ENCODE data around the gene HDAC11. TPM values are rescaled to one million over a fixed set of nuclear protein-coding genes. Genes with fewer than 3 reads are reported as not detected.

HDAC11 gene
- total RNA-seq, 2 donors from 2014 or later: 24.0 to 36.1 TPM

DNA sequence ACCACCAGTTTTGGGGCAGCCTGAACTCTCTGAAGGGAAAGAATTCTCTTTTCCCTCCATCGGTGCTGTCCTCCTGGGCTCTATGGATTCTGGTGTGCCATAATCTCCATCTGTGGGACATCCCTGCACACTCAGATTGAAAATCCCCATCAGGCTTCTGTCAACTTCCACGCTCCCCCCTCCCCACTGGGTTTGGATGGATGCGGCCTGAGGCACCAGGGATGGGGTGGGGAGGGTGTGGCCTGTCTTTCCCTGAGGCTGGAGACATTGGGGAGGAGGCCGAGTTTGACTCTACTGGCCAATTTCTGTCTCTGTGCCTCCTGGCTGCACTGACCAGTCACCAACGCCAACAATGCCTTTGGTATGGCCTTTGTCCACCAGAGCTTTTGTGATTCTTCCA lies 52.5 kb downstream of the HDAC11 start:
- Histone ChIP-seq H3K27me3 (peaks cover 5% of the 10 kb centered on the region), H3K4me1 (no peaks in the 10 kb centered on the region), H3K4me3 (no peak overlapping the region), H3K36me3 (no peaks in the 10 kb centered on the region), H3K9ac (ENCODE audit: low read depth in 2 of 2, low read length in 2 of 2) (no peak overlapping the region), H3K9me3 (no peaks in the 10 kb centered on the region), H3K27ac (no peak overlapping the region)
- no peak for DNase-seq
- TF ChIP-seq, protein P1, sequence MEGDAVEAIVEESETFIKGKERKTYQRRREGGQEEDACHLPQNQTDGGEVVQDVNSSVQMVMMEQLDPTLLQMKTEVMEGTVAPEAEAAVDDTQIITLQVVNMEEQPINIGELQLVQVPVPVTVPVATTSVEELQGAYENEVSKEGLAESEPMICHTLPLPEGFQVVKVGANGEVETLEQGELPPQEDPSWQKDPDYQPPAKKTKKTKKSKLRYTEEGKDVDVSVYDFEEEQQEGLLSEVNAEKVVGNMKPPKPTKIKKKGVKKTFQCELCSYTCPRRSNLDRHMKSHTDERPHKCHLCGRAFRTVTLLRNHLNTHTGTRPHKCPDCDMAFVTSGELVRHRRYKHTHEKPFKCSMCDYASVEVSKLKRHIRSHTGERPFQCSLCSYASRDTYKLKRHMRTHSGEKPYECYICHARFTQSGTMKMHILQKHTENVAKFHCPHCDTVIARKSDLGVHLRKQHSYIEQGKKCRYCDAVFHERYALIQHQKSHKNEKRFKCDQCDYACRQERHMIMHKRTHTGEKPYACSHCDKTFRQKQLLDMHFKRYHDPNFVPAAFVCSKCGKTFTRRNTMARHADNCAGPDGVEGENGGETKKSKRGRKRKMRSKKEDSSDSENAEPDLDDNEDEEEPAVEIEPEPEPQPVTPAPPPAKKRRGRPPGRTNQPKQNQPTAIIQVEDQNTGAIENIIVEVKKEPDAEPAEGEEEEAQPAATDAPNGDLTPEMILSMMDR (IDR thresholded peaks at IDR 0.05): no peak
- intact Hi-C loops (cut with DNase I): no loop called here

DNA sequence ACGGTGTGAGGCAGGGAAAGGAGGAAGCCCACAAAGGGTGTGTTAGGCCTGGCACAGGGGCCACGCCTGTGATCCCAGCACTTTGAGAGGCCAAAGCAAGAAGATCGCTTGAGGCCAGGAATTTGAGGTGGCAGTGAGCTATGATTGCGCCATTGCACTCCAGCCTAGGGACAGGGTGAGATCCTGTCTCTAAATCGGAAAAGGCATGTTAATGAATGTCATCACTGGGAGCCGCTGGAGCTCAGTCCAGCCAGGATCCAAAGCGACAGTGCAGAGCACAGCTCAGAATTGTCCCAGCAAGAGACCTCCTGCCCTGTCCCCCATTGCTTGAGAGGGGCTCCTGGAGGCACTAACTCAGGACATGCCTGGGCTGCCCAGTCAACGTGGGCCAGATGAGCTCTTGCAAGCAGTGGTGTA lies 53.8 kb downstream of the HDAC11 start:
- Histone ChIP-seq H3K27me3 (peaks cover 5% of the 10 kb centered on the region), H3K4me3 (no peak overlapping the region), H3K9ac (ENCODE audit: low read depth in 2 of 2, low read length in 2 of 2) (no peak overlapping the region), H3K27ac (no peak overlapping the region), H3K4me1 (no peaks in the 10 kb centered on the region), H3K36me3 (no peaks in the 10 kb centered on the region), H3K9me3 (no peaks in the 10 kb centered on the region)
- no peak for DNase-seq
- intact Hi-C loops (cut with DNase I): no loop called here
- TF ChIP-seq, protein P1 (IDR thresholded peaks at IDR 0.05): no peak

DNA sequence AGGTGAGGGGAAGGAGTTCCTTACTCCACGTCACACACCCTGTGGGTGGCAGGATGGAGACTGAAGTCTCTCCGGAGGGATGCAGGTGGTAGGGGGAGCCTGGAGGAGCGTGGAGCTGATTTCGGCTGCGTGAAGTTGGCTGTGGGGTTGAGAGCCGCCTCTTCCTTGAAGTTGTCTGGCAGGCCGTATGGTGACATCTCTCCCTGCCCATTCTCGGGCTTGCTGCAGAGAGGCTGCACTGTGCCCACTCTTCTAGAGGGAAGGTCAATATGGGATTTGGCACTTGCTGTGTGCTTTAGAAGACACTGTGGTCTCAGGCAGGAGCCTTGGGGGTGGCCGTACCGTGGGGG lies 55.4 kb downstream of the HDAC11 start:
- Histone ChIP-seq H3K27ac (no peak overlapping the region), H3K4me1 (no peaks in the 10 kb centered on the region), H3K9me3 (no peaks in the 10 kb centered on the region), H3K27me3 (peaks cover 5% of the 10 kb centered on the region), H3K36me3 (no peaks in the 10 kb centered on the region), H3K9ac (ENCODE audit: low read depth in 2 of 2, low read length in 2 of 2) (no peak overlapping the region), H3K4me3 (no peak overlapping the region)
- no peak for DNase-seq
- TF ChIP-seq, protein P1 (IDR thresholded peaks at IDR 0.05): no peak
- intact Hi-C loops (cut with DNase I): no loop called here

DNA sequence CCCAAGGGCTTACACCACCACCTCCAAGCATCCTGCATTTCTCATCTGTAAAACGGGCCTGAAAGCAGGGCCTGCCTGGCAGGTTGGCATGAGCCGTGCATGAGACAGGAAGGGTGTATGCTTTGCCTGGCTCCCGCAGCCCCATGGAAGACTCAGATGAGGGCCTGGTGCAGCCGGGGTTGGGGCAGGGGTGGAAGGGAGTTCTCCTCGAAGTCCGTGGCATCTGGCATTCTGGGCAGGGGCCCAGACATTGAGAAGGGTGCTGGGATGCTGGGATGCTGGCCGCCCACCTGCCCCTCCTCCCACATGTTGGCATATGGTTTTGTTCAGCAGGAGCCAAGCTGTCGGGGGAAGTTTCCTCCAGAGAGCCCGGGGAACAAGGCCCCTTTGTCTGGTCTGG lies 55.8 kb downstream of the HDAC11 start:
- H3K9me3 ChIP-seq: no peaks in the 10 kb centered on the region
- TF ChIP-seq, protein P1 (IDR thresholded peaks at IDR 0.05): no peak
- no peak overlapping the region for H3K9ac ChIP-seq (ENCODE audit: low read depth in 2 of 2, low read length in 2 of 2)
- no peak for DNase-seq
- H3K27me3 ChIP-seq: peaks cover 5% of the 10 kb centered on the region
- H3K27ac ChIP-seq: no peak overlapping the region
- no peaks in the 10 kb centered on the region for H3K4me1 ChIP-seq
- no peaks in the 10 kb centered on the region for H3K36me3 ChIP-seq
- H3K4me3 ChIP-seq: no peak overlapping the region
- intact Hi-C loops (cut with DNase I): no loop called here

DNA sequence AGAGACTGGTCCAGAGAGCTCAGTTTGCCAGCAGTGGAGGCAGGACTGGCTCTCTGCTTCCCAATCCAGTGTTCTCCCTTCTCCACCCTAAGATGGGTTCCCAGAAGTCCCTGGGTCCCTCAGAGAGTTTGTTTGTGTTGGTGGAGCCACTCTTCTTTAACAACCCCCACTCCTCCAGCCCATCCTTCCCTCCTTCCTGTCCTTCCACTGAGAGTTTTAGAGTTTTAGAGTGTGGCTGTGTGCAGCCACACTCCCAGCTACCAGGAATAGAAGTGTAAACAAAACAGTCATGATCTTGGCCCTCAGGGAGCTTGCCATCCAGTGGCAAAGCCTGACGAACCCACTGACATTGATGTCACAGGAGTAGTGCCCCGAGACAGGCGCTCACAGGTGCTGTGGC lies 56.3 kb downstream of the HDAC11 start:
- Histone ChIP-seq H3K4me1 (no peaks in the 10 kb centered on the region), H3K4me3 (no peak overlapping the region), H3K27ac (no peak overlapping the region), H3K36me3 (no peaks in the 10 kb centered on the region), H3K9ac (ENCODE audit: low read depth in 2 of 2, low read length in 2 of 2) (no peak overlapping the region), H3K9me3 (no peaks in the 10 kb centered on the region), H3K27me3 (peaks cover 5% of the 10 kb centered on the region)
- intact Hi-C loops (cut with DNase I): no loop called here
- TF ChIP-seq, protein P1 (IDR thresholded peaks at IDR 0.05): no peak
- DNase-seq: no peak

DNA sequence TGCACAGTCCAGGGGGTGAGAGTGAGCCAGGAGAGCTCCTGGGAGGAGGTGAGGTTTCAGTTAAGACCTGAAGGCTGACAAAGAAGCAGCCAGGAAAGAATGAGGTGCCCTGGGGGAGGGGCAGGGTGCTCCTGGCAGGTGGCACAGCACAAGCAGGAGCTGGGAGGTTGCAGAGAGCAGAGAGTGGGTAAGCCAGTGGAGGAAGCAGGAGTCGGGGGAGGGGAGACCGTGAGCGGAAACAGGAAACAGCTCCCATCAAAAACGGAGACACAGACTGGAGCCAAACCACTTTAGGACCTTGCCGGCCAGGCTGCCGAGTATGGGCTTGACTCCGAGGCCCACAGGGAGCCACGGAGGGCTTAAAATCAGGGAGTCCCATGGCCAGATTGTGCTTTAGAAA lies 56.7 kb downstream of the HDAC11 start:
- Histone ChIP-seq H3K27me3 (peaks cover 5% of the 10 kb centered on the region), H3K4me1 (no peaks in the 10 kb centered on the region), H3K36me3 (no peaks in the 10 kb centered on the region), H3K27ac (no peak overlapping the region), H3K9ac (ENCODE audit: low read depth in 2 of 2, low read length in 2 of 2) (no peak overlapping the region), H3K4me3 (no peak overlapping the region), H3K9me3 (no peaks in the 10 kb centered on the region)
- DNase-seq: no peak
- TF ChIP-seq, protein P1 (IDR thresholded peaks at IDR 0.05): no peak
- intact Hi-C loops (cut with DNase I): no loop called here

Measured in colonic mucosa (tissue), 4 donors.